PC-3 (cell line): ENCODE data around the gene RPLP2.

Experiments used
- CTCF ChIP-seq: fragments of 300-600 bp; sonication (generic); conservative IDR thresholded peaks from 2 replicates; pipeline ENCODE4 v1.5.1; 2017; ENCODE audit warnings: antibody characterized with exemption, low read depth, mild to moderate bottlenecking, low read length
- EZH2 ChIP-seq: fragments of 300-600 bp; sonication (generic); IDR thresholded peaks from one replicate; pipeline ENCODE4 v1.6.1; 2017; ENCODE audit warnings: antibody characterized with exemption, mild to moderate bottlenecking, low read length; ENCODE audit not compliant: unreplicated experiment

- no peak for TF ChIP-seq CTCF
- TF ChIP-seq EZH2 = no peak
Observed at GRCh38 chr11:831961-832528, 22.3 kb downstream of the RPLP2 start.
